Stimulated activated CD8-positive, alpha-beta memory T cell treated with anti-CD3 and anti-CD28 coated beads, Interleukin-12 subunit alpha, Interleukin-12 subunit beta, amount 100 ng/mL, for 1 hour (primary cell): ENCODE results near the gene SLC66A2.
"Not testable (repeated sequence)": the region's sequence is repeated elsewhere in the genome, so short reads cannot be mapped to it uniquely, and the experiment has no call there.

ENCODE experiments used
- DNase-seq: peaks from one replicate; pipeline ENCODE4 v3.0.0-alpha.2; 2020; ENCODE audit warnings: low read depth

SLC66A2 gene

DNA sequence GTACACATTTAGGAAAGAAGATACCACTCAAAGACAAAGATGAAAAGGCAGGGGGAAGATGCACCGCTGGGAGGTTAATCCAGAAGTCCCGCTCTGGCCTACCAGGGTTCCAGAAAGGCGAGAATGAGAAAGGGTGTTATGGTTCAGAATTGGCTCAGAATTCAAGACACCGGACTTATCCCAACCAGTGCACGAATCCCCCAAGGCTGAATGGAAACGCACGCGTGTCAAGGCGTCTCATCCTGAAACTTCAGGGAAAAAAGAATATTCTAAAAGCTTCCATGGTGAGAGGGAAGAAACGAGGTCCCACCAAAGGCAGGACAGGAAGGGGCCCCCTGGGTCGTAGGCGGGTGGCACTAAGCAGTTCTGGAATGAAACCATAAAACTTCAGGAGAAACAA is 71.9 kb downstream of the SLC66A2 start:
- no peak for DNase-seq

DNA sequence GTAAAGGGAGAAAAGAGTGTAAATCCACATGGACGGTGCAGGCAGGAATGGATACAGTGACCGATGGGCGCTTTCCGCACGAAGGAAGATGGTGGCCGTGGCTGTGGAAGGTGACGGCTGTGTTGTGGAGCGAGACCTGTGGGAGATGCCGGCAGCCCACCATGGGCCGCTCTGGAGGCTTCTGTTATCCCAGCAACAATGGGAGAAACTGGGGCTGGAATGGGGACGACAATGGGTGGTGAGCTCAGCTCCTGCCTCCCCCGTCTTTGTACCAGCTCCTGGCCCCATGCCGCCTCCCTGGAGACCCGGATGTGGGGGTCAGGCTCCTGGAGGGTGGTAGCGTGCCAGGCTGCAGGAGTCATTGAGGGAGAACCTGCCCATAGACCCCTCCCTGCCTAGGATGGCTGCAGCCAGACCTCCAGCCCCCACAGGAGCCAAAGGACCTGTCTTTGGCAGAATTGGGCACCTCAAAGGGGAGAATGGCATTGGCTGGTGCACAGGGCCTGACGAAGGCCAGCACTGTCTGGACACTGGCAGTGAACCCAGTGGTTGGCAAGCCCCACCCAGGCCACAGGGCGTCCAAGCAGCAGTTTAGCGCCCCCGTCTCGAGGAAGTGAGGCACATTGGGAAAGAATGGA is 72.6 kb downstream of the SLC66A2 start:
- DNase-seq, result no peak

DNA sequence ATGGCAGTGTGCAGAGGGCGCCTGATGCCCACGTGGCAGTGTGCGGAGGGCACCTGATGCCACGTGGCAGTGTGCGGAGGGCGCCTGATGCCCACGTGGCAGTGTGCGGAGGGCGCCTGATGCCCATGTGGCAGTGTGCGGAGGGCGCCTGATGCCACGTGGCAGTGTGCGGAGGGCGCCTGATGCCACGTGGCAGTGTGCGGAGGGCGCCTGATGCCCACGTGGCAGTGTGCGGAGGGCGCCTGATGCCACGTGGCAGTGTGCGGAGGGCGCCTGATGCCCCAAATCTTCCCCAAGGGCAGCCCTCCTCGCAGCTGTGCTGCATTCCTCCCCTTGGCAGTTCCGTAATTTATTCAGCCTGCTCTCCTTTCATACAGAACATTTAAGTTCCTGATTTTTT is 73.2 kb downstream of the SLC66A2 start:
- DNase-seq, result not testable (repeated sequence)

DNA sequence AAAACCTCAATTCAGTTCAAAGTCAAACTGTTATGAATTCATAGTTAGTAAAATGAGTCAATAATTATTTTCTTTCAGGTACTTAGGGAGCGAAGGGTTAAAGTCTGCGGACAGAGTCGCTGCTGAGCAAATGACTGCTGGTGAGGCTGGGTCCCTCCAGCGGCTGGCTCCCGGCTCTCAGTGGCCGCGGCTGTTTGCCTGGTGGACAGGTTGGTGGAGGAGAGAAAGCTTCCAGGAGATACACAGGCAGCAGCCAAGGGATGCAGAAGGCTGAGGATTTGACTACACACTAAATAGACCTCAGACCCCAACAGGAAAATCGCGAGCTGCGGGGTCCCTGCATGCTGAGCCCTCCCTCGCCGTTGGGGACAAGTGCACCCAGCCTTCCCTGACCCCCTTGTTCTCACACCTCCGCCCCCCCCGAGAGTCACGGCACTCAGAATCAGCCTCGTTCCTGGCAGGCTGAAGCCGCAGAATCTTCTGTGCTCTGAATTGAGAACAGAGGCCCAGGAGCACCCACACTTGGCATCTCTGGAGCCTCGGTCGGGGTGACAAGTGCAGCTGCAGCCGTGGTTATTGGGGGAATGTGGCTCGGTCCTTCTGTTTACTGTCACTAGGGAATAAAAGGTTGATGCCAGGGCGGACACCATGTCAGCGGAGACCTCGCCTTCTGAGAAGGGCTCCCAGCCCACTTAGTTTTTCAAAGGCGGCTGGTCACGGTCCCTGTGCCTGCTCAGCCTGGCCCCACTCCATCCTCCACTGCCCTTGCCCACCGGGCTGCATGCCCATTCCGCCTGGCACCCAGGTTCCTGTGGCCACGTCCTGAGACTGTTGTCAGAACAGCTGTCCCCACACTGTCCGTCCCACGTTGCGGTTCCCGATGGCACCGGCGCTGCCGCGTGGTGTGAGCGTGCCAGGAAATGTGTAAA is 74.0 kb downstream of the SLC66A2 start:
- DNase-seq, result no peak

DNA sequence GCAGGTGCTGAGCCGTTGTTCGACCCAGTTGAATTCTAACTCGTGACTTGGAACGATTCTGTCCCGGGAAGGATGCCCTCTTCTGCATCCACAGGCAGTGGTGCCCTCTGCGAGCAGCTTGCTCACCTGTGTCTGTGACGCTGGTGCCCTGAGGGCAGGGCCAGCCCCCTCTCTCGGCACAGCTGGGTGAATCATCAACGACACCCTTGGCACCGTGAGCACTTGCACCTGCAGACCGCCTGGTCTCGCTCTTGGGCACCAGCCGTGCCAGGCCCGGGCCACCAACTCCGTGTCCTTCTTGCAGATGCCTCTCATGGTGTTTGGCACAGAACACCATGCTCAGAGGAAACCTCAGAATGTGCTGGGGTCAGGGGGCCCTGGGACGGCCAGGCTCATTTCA is 75.0 kb downstream of the SLC66A2 start:
- no peak for DNase-seq

DNA sequence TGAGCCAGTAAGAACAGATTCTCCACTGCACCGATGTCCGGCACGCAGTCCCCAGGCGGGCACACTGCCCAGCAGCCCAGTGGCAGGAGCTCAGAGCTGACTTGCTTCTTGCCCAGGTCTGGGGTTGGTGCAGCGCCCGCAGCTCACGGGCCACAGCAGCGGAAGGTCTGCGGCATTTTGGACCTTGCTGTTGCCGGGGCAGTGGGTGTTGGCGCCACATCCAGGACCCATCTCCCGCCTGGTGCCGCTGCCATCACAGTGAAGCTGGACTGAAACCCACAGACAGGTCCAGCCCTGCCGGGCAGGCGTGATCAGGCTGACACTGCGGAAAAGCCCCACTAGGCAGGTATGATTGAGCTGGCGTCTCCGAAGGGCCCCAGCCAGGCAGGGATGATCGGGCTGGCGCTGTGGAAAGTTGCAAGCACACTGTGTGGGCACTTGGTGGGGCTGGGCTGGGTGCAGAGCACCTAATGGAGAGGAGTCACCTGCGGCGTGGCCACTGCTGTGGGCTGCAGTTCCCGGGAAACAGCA is 75.5 kb downstream of the SLC66A2 start:
- DNase-seq, result no peak

DNA sequence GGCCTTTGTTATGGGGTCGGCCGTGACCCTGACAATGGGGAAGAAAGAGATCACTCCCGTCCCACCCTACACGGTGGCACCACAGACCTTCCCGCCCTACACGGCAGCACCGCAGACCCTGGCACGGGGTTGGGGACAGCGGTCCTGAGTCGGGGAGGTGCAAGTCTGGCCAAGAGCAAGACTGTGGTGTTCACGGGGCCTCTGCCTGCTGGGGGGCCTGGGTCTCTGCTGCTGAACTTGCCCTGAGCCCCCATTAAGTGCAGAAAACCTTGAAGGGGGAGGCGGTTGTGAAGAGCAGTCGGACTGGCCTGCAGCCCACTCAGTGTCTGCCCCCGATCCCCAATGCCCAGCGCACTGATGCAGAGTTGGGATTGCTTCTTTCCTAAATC is 75.9 kb downstream of the SLC66A2 start:
- no peak for DNase-seq

DNA sequence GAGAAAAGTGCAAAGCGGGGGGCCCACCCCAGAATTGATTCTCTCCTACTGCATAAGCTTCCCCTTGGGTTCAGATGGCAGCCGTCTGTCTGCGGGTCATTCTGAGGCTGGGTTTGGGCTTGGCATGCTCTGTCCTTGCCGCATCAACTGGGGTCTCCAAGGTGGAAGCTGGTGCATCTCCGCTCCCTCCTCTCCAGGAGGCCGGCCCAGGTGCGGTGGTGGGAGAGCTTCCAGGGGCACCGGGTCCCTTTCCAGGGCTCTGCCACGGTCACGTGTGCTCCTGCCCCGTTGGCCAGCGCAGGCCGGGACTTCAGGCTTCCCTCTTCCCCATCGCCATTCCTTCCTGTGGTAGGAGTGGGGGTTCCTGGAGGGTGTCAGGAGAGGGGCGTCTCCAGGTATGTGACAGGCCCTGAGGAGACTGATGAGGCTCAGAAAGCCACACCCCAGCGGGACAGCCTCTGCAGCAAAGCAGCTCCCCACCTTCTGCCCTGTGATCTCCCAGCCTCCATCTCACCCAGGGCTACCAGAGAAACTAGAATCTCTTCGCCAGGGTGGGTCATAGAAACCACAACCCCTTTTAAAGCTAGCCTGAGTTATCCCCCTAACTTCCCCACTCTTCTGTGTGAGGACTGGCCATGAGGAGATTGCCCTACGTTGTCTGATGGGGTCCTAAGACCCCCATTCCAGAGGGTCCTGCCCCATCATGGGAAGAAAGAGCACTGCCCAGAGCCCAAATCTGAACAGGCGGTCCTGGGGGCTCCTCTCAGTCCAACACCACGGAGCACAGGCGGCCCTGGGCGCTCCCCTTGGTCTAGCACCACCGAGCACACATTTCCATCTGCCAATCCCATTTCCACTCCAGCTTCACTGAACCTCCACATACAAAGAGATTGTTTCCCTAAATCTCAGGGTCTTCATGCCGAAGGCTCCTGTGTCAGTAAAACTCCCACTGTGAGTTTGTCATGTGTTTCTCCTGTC is 76.6 kb downstream of the SLC66A2 start:
- no peak for DNase-seq

DNA sequence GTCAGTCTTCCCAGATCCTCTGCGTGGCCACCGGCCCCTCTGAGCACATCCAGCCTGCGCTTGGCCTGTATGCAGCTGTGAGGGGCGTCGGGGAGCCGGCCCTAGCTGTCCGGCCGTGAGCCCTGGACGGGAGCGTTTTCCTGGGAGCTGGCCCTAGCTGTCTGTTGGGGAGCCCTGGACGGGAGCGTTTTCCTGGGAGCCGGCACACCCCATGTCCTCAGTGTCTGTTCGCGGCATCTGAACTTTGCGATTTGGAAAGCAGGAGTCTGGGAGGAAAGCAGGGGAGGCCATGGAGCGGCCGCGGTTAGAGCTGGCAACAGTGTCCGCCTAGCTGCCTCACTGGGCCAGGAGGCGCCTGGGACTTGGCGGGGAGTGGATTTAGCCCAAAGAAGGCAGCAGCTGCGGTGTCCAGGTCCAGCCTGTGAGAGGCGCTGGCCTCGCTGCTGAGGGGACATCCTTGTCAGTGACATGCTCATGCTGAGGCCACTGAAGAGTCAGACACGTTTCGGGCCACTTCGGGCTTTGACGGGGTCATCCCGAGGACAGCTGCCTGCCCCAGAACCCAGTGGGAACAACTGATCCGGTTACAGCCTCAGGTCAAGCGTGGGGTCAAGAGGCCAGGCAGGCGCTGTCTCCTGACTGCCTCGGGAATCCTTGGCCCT is 77.9 kb downstream of the SLC66A2 start:
- DNase-seq, result no peak

DNA sequence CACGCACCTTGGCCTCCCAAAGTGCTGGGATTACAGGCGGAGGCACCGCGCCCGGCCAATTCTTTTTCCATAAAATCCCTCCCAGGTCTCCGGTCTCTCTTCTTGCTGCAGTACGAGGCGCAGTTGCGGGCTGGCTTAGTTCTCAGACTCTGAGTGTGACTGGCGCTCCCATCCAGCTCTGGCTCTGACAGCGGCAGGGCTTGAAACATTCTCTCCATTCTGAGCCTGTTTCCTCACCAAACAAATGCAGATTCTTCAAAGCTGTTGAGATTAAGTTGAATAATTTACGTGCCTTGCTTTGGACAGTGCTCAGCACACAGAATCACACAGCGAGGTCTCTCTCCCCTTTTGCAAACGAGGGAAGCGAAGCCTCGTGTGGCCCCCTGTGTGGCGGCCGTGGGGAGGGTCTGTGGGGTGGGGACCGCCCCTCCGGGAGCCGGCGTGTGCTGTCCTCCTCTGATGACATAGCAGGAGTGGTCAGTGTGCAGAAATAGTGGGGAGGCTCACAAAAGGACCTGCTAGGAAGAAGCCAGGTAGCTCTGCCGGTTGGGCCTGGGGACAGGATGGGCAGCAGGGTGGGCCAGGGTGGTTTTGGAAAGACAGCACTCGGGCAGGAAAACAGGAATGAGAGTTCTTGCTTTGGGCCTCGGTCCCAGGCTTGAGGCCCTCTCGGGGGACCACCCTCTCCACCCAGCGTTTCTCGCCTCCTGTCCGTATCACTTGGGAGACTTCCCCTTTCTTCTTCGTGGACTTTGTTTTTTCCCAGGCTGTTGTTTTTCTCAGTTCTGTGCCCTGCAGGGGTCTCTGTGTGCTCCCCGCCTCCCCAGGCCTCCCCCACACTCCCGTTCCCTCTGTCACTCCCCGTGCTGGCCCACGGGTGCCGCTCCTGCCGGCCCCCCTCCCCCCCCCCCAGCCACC is 78.7 kb downstream of the SLC66A2 start:
- no peak for DNase-seq

DNA sequence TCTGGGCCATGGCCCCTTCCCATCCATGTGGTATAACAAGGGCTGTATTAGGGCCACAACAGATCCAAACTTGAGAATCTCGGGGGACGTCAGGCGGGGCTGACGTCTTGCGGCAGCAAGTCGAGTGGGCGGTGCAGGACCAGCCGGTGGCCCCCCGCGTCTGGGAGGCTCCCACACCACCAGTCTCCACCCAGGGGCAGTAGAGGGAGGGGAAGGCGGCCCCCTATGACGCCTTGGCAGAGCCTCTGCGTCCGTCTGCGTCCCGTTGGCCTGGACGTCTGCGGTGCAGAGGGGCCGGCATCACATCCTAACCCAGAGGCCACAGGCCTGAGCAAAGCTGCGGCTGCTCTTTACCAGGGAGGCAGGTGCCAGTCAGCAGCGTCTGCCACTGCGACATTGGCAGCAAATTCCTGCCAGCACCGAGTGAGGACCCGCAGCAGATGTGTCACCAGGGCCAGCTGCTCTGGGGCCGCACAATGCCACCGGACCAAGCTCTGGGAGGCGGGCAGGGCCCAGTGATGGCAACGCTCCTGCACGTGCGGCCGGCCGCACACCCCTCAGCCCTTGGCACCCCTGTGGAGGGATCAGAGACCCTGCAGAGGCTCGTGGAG is 79.9 kb downstream of the SLC66A2 start:
- no peak for DNase-seq

DNA sequence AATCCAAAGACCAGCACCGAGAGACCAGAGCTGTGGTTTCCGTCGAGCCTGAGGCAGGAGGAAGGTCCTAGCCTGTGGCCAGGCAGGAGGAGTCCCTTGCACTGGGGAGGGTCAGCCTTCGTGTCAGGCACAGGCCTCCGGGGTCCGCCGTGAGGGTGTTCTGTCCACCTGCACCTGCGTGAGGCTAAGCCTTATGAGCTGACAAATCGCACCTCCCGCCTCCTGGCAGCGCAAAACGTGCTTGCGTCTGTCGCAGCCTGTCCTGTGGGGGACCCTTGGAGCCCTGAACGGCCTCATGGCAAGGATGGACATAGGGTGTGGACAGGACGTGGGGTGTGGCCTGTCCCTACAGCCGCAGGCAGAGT is 80.4 kb downstream of the SLC66A2 start:
- no peak for DNase-seq

DNA sequence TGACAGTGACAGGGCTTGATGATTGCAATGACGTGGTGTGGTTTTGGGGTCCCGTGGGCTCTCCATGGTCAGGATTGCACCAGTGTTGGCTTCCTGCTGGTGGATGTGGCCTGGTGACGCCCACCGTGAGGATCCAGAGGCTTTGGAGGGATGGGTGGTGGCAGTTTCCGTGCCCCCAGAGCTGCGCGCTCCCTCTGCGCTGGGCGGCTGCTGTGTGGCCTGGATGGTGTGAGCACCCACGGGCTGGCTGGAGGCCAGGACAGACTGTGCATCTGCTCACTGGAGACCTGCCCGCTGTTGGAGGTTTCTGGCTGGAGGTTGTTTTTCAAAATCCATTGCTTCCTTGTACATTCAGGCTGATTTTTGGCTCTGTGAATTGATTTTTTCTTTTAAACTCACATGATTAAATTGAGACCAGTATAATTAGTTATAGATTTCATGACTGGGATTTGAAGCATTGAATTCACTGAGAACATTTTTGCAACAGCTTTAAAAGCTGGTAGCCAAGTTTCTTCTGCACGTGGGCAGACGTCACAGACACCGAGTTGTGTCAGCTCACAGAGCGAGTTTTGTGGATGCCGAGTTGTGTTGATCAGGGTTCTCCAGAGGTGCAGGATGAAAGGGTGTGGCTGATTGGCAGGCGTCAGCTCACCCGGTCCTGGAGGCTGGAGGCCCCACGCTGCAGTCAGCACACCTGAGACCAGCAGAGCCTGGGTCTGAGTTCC is 81.0 kb downstream of the SLC66A2 start:
- DNase-seq, result no peak

DNA sequence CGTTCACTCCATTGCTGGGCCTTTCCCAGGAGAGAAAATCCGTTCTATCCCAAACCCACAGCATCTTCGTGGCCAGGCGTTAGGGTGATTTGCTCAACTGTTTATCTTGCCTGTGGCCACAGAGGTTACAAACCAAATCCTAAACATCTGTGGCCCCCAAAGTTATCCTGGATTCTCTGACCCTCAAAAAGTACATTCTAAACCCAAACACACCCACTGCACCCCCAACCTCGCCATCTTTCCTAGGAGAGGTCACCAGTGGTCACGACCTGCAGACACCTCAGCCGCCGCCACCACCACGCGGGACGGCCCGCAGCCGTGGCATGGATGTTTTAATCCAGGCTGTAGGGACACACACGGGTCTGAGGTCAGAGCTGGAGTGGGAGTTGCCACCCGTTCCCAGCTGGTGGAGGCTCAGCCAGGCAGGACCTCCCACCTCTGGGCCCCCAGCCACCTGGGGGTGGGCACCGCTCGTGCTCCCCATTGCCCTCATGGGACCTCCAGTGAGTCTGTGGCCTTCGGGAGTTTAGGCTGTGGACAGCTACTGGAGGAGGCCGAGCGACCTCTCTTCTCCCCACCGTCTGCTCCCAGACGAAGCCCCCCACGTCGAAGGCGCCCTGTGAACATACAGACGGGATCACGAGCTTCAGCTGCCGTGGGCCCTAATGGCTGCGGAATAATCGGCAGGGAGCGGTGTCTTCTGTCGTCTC is 81.7 kb downstream of the SLC66A2 start:
- DNase-seq, result no peak

DNA sequence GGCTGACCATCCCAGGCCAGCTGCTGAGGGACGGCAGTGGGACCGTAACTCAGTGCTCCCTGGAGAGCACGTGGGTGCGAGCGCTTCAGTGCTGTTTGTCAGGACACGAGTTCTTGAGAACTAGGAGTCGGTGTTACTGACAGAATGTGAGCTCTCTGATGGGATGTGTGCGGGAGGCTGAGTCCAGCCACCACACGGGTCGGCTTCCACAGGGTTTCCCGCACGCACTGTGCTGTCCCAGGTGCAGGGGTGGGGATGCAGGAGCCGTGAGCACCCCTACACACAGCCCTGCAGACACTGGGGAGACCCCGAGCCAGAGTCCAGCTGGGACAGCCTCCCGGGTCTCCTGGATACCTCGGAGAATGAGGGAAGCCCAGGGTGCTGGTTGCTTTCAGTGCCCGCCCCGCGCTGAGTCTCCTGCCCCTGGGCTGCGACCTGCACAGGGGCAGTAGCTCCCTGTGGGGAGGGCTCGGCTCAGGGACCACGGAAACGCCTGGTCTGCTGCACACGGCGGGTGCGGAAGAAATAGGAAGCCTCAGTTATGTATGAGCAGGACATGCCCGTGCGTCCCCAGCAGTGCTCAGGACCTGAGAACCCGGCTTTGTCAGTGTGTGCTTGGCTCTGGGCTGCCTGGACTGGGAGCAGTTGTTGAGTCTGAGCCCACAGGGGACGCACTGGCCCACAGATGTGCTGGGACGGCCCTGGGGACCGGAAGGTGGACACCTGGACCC is 82.5 kb downstream of the SLC66A2 start:
- no peak for DNase-seq

DNA sequence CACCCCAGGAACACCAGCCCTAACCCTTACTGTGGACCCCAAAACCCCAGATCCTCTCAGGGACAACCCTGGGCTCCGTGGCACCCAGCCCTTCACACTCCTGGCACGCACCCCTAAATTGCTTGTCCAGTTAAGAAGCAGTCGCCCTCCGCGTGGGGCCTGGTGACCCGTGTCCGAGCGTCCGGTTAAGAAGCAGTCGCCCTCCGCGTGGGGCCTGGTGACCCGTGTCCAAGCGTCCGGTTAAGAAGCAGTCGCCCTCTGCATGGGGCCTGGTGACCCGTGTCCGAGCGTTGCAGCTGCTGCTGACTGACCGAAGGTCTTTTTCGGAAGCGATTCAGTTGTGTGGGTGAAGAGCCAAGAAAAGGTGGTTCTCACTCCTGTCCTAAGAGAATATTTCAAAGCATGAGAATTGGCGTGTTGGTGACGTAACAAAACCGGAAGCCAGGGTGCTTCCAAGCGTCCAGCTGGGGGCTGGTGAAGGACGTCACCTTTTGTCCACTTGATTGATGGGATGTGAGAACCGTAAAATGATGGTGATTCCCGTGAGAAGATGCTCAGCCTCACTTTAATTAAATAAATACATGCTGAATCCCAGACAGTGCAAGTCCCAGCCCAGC is 83.2 kb downstream of the SLC66A2 start:
- DNase-seq, result no peak

DNA sequence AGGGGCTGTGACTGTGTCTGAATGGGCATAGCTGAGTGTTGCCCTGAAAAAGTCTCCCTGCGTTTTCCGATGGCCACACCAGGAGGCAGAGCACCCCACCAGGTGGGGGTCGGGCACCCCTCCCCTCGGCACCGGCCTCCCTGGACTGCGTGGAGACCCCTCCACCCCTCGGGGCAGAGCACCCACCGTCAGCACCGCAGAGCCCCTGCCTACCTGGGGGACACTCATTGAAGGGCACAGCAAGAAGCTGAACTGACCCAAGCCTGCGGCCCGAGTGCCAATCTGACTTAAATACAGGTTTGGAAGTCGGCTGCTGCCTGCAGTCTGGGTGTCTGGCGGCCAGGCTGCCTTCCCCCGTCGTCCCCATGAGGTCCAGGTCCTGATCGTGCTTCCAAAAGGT is 83.8 kb downstream of the SLC66A2 start:
- DNase-seq, result no peak
